HG02885 (cell line): ENCODE results near the gene TEX264.
A peak's percentile ranks its signal among the peaks of the same experiment; 100 is the strongest.

Experiments used
- ATAC-seq: cut with Tn5 transposase; IDR thresholded peaks from one replicate; pipeline ENCODE4 v1.9.1; 2021; ENCODE audit warnings: mild to moderate bottlenecking; ENCODE audit not compliant: unreplicated experiment, poor library complexity

TEX264 gene

GRCh38 chr3:51673802-51674654 is 3.0 kb downstream of the TEX264 start:
- no peak for ATAC-seq

GRCh38 chr3:51675201-51675611 is 4.2 kb downstream of the TEX264 start:
- ATAC-seq = no peak

- ATAC-seq = no peak
Measured at GRCh38 chr3:51676102-51676640, 5.1 kb downstream of the TEX264 start.

GRCh38 chr3:51677358-51677757 is 6.3 kb downstream of the TEX264 start:
- no peak for ATAC-seq

- ATAC-seq = no peak
Measured at GRCh38 chr3:51678186-51678585, 7.1 kb downstream of the TEX264 start.

- no peak for ATAC-seq
Measured at GRCh38 chr3:51678641-51679040, 7.6 kb downstream of the TEX264 start.

- no peak for ATAC-seq
Measured at GRCh38 chr3:51679318-51679717, 8.3 kb downstream of the TEX264 start.

GRCh38 chr3:51679777-51680176 is 8.7 kb downstream of the TEX264 start:
- ATAC-seq = no peak

GRCh38 chr3:51680196-51680595 is 9.1 kb downstream of the TEX264 start:
- ATAC-seq = no peak

GRCh38 chr3:51680663-51681230 is 9.7 kb downstream of the TEX264 start:
- no peak for ATAC-seq

- no peak for ATAC-seq
Measured at GRCh38 chr3:51681453-51681852, 10.4 kb downstream of the TEX264 start.

GRCh38 chr3:51682079-51682478 is 11.0 kb downstream of the TEX264 start:
- peak; percentile 91 for ATAC-seq

GRCh38 chr3:51682526-51682925 is 11.5 kb downstream of the TEX264 start:
- ATAC-seq = no peak

GRCh38 chr3:51683566-51683965 is 12.5 kb downstream of the TEX264 start:
- no peak for ATAC-seq

- ATAC-seq = no peak
Measured at GRCh38 chr3:51684971-51685751, 14.1 kb downstream of the TEX264 start.

- no peak for ATAC-seq
Measured at GRCh38 chr3:51686056-51686455, 15.0 kb downstream of the TEX264 start.

GRCh38 chr3:51686512-51687215 is 15.6 kb downstream of the TEX264 start:
- no peak for ATAC-seq

- ATAC-seq = no peak
Measured at GRCh38 chr3:51687431-51688205, 16.6 kb downstream of the TEX264 start.

GRCh38 chr3:51688206-51688600 is 17.2 kb downstream of the TEX264 start:
- no peak for ATAC-seq

GRCh38 chr3:51691021-51691420 is 20.0 kb downstream of the TEX264 start:
- ATAC-seq = no peak
